A673 (cell line): ENCODE measurements around the gene SMIM44. TPM values are rescaled to one million over a fixed set of nuclear protein-coding genes. Genes with fewer than 3 reads are reported as not detected.

Source experiments
- BruUV-seq: library from RNA; stranded (reverse); fragments of 400-500 nt; replicated peaks from 2 replicates; lab custom pipeline; 2021; lab: Mats Ljungman, UMichigan
- CTCF ChIA-PET: fragments of 300-600 bp; sonication (Branson Sonifier 250); formaldehyde crosslinking; loops from one replicate; lab custom pipeline; 2022; ENCODE audit warnings: antibody characterized with exemption; lab: Charles Lee
- POLR2A ChIA-PET: fragments of 300-600 bp; sonication (Branson Sonifier 250); formaldehyde crosslinking; loops from one replicate; lab custom pipeline; 2022; ENCODE audit warnings: antibody characterized with exemption; ENCODE audit not compliant: low non-redundant PET; lab: Charles Lee
- DNase-seq: peaks from one replicate; pipeline ENCODE4 v3.0.0-alpha.2; 2015; ENCODE audit warnings: low spot score
- H3K27ac ChIP-seq: fragments of 200-600 bp; sonication (generic); 2 replicates; pipeline ENCODE4 v1.5.1; 2016; ENCODE audit warnings: mixed run types, low read depth, mild to moderate bottlenecking, mixed read lengths, antibody characterized with exemption, low read length; ENCODE audit not compliant: poor library complexity, severe bottlenecking
- H3K27me3 ChIP-seq: fragments of 200-600 bp; sonication (generic); replicated peaks from 2 replicates; pipeline ENCODE4 v1.6.1; 2017; ENCODE audit warnings: mixed run types, low read depth, mild to moderate bottlenecking, mixed read lengths, antibody characterized with exemption, low read length; ENCODE audit not compliant: insufficient read depth, poor library complexity
- H3K36me3 ChIP-seq: fragments of 200-600 bp; sonication (generic); 2 replicates; pipeline ENCODE4 v1.6.1; 2016; ENCODE audit warnings: mixed run types, mild to moderate bottlenecking, mixed read lengths, antibody characterized with exemption, low read length; ENCODE audit not compliant: insufficient read depth, poor library complexity, severe bottlenecking
- H3K4me1 ChIP-seq: fragments of 200-600 bp; sonication (generic); 2 replicates; pipeline ENCODE4 v1.6.1; 2017; ENCODE audit warnings: mixed run types, mild to moderate bottlenecking, mixed read lengths, antibody characterized with exemption, low read length; ENCODE audit not compliant: insufficient read depth, poor library complexity, severe bottlenecking
- H3K4me3 ChIP-seq: fragments of 200-600 bp; sonication (generic); 2 replicates; pipeline ENCODE4 v1.5.1; 2016; ENCODE audit warnings: low read depth, mixed run types, mild to moderate bottlenecking, mixed read lengths, low read length; ENCODE audit not compliant: poor library complexity, severe bottlenecking
- H3K9me3 ChIP-seq: fragments of 200-600 bp; sonication (generic); 2 replicates; pipeline ENCODE4 v1.6.1; 2016; ENCODE audit warnings: mixed run types, low read depth, mild to moderate bottlenecking, mixed read lengths, antibody characterized with exemption, low read length; ENCODE audit not compliant: poor library complexity, severe bottlenecking
- CTCF ChIP-seq: fragments of 300-800, 200-600 bp; sonication (generic); conservative IDR thresholded peaks from 2 replicates; pipeline ENCODE4 v1.5.1; 2017; ENCODE audit warnings: low read depth, mild to moderate bottlenecking, antibody characterized with exemption, low read length, moderate library complexity, mixed read lengths
- EZH2 ChIP-seq: fragments of 200-600 bp; sonication (generic); IDR thresholded peaks from 2 replicates; pipeline ENCODE4 v1.6.1; 2017; ENCODE audit warnings: borderline replicate concordance, low read depth, mild to moderate bottlenecking, mixed read lengths, antibody characterized with exemption, low read length; ENCODE audit not compliant: poor library complexity, severe bottlenecking
- intact Hi-C: fragments of 100-400 bp; cut with micrococcal nuclease; formaldehyde crosslinking; loops from one replicate; pipeline ENCODE4 v1.10.0; 2022; ENCODE audit not compliant: unreplicated experiment
- total RNA-seq: library from RNA; stranded (reverse); gene quantifications from 2 replicates; pipeline ENCODE4 v1.2.3, GENCODE V29; 2021

Gene SMIM44
- total RNA-seq, 1 experiment from 2014 or later: not detected

GRCh38 chr19:3477951-3478350 is 5.3 kb downstream of the SMIM44 start:
- Histone ChIP-seq H3K9me3 (no peaks in the 10 kb centered on the region), H3K36me3 (no peaks in the 10 kb centered on the region), H3K27ac (no peak overlapping the region), H3K4me1 (no peaks in the 10 kb centered on the region), H3K27me3 (peaks cover 23% of the 10 kb centered on the region), H3K4me3 (no peak overlapping the region)
- ChIA-PET CTCF (no interaction called here), POLR2A (no interaction called here)
- intact Hi-C loops: no loop called here
- BruUV-seq: no TSS peak
- no peak for DNase-seq
- no peak for TF ChIP-seq EZH2
- no peak for TF ChIP-seq CTCF

- Histone ChIP-seq H3K4me3 (no peak overlapping the region), H3K4me1 (no peaks in the 10 kb centered on the region), H3K36me3 (no peaks in the 10 kb centered on the region), H3K9me3 (no peaks in the 10 kb centered on the region), H3K27ac (no peak overlapping the region), H3K27me3 (peaks cover 18% of the 10 kb centered on the region)
- DNase-seq: no peak
- intact Hi-C loops: no loop called here
- ChIA-PET POLR2A (no interaction called here), CTCF (no interaction called here)
- TF ChIP-seq EZH2 (no peak), CTCF (no peak)
- no TSS peak for BruUV-seq
Measured at GRCh38 chr19:3477506-3477905, 5.7 kb downstream of the SMIM44 start.

DNA sequence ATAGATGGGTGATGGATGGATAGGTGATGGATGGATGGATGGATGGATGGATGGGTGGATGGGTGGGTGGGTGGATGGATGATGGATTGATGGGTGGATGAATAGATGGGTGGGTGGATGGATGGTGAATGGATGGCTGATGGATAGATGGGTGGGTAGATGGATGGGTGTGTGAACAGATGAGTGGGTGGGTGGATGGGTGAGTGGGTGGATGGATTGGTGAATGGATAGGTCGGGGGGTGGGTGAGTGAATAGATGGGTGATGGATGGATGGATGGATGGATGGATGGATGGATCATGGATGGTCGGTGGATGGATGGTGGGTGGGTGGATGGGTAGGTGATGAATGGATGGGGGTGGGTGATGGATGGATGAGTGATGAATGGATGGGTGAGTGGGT is 6.4 kb downstream of the SMIM44 start:
- H3K27me3 ChIP-seq: peaks cover 12% of the 10 kb centered on the region
- POLR2A ChIA-PET: no interaction called here
- BruUV-seq: no TSS peak
- TF ChIP-seq CTCF (no peak), EZH2 (no peak)
- H3K4me3 ChIP-seq: no peak overlapping the region
- no peaks in the 10 kb centered on the region for H3K36me3 ChIP-seq
- no peaks in the 10 kb centered on the region for H3K9me3 ChIP-seq
- no peaks in the 10 kb centered on the region for H3K4me1 ChIP-seq
- intact Hi-C loops: no loop called here
- H3K27ac ChIP-seq: no peak overlapping the region
- CTCF ChIA-PET: interaction anchor here (1.0 kb wide), 1 partner anchor 8 kb away, joined by 3 read pairs; no protein-coding TSS in a partner anchor
- no peak for DNase-seq
